NOMO-1 (cell line): ENCODE data around the gene SELPLG.
"Not testable (repeated sequence)": the region's sequence is repeated elsewhere in the genome, so short reads cannot be mapped to it uniquely, and the experiment has no call there.

Source experiments
- DNase-seq, 2 experiments: peaks; one replicate each; lab custom pipeline; 2025; ENCODE audit not compliant: unreplicated experiment in 2 of 2; lab: John Stamatoyannopoulos, UW

The SELPLG gene

DNA sequence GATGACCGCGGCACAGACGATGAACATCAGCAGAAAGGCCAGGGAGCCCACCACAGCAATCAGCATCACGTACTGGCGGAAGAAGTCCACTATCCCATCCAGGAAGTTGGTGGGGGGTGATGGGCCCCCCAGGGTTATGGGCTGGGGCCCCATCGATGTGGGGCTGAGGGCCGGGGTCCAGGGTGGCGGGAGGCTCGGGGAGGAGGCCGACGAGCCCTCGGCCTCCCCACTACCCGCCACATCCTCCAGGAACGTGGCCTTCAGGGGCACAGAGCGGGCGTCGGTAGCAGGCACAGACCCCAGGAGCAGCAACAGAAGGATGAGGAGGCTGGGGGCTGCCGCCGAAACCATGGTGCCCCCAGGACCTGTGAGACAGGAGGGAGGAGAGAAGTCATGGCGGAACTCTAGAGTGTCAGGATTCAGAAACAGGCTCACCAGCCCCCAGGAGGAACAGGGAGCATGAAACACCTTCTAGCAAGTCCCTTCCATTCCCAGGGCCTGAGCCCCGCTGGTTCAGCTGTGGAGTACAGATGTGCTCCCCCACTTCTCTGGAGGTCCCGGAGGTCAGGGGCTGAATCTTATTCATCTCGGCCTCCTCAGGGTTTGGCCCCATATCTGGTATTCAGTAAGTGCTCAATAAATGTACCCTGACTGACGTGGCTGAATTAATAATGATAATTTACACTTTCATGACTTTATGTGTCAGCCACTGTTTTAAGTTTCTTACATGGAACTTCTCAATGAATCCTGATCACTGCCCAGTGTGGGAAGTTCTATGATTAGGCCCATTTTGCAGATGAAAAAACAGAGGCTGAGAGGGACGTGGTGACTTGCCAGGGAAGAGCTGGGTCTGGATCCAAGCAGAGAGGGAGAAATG lies 41.4 kb downstream of the SELPLG start:
- DNase-seq, result no peak

DNA sequence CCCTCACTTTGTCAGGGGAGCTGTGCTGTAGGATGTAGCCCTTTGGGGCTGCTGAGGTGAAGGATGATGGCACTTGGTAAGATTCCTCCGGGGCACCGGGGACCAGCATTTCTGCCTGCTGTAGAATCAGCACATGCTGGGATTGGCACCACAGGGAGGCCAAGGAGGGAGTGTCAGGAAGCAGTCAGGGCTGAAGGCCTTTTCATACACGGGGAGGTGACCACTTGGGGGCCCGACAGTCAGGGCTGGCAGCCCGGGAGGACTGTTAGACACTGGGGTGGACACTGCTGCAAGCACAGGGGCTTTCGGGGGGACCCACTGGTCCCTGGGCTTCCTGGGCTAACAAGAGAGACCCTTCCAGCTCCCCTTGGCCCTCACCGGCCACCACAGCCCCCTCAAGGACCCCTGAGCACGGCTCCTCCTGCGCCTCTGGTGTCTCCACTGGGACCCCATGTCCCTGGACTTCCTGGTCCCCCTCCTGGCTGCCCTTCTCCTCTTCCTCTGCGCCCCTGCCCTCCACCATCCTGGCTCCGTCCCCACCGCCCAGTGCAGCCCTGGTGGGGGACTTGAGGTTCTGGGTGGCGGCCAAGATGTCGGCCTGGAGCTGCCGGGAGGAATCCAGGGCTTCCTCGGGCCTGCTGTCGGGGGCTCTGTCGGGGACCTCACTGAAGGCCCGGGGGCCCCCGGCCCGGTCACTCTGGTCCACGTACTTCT lies 42.3 kb downstream of the SELPLG start:
- no peak for DNase-seq

DNA sequence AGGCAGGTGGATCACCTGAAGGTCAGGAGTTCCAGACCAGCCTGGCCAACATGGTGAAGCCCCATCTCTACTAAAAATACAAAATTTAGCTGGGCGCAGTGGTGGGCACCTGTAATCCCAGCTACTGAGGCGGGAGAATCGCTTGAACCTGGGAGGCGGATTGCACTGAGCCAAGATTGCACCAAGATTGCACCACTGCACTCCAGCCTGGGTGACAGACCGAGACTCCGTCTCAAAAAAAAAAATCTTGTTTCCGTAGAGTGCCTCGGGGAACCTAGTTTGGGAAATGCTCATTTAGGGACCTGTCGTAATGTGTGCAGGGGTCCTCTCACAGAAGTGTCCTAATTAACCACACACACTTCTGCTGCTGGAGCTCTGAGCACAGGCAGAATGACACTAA lies 43.2 kb downstream of the SELPLG start:
- not testable (repeated sequence) for DNase-seq

DNA sequence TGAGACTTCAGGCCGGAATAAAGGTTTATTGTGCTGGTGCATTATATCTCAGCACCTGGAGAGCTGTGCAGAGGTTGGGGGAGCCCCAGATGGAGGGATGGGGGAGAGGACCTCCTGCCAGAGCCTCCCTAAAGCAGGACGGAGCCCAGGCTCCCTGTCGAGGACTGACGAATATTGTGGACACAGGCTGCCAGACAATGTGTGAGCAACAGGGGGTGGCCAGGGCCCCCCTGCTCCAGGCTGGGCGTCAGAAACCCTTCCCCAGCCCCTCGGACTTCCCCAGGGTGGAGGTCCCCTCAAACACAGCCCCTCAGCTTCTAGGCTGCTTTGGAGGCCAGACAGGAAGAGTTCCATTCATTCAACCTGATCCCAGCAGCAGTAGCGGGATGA lies 43.9 kb downstream of the SELPLG start:
- DNase-seq, result no peak

DNA sequence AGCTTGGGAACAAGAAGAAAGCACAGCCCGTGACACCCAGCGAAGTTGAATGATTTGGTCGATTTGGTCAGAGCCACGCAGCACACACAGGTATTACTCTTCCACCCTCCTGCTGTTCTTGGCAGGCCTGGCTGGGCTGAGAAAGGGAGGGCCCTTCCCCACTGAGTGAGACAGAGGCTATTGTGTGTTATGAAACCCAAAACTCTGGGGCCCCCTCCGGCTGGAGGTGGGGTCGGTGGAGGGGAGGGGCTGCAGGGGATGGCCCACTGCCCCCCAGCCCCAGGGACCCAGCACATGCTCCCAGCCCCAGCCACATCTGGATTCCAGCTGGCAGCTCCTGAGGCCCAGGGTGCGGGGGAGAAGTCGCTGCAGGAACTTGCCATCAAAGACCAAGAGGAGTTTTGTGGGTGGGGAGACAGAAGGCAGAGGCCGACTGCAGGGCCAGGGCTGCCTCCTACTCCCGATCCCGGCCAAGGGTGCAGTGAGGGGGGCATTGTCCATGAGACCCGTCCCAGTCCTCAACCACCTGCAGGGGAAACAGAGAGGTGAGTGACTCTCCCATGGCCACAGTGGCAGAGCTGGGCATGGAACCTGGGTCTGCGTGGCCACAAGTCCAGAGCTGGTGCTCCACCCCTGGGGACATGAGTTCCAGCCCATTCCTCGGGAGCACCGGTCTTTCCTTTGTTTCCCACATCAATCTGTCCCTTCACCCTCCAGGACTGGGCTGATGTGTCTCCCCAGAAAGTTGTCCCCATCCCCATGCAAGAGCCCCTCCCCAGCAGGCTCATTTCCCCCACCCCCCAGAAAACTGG lies 44.5 kb downstream of the SELPLG start:
- DNase-seq, result no peak

DNA sequence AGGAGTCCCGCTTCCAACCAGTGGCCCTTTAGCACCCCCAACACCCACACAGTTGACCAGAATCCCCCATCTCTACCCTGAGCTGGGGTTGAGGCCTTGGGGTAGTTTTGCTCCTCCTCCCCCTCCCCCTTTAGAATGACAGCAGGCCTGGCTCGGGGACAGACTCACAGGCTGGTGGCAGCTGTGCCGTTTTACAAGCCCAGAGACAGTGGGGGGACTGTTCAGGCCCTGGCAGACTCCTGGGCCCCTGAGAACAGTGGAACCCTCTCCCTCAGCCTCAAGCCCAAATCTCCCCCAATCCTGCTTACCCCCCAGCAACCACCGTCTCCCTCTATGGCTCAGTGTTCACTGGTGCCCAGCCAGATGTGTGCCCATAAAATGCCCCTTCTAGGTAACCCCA lies 45.9 kb downstream of the SELPLG start:
- DNase-seq, result no peak

DNA sequence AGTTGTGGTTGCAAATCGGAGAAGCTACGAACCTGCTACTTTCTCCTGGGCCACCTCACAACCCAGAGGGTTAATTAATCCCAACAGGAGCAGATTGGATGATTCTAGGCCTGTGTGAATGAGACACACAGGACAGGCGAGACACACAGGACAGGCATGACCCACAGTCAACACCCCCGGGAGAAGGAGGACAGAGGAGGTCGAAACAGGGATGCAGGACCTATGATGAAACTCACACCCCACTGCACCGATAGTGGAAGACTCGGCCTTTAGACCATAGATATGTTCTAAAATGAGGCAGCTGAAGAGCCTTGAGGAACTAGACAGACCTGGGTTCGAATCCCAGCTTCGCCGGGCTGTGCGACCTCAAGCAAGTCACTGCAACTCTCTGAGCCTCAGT lies 47.4 kb downstream of the SELPLG start:
- DNase-seq, result no peak

DNA sequence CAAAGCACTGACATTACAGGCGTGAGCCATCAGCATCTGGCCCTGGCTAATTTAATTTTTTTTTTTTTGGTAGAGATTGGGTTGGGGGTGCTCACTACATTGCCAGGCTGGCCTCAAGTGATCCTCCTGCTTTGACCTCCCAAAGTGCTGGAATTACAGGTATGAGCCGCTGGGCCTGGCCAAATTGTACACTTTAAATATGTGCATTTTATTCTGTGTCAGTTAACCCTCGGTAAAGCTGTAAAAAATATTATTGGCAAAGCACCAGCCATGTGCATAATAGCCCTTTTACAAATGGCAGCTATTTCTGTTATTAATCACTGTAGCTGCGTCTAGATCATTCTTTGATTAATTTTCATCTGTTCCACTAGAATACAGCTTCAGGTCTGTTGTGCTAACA lies 47.8 kb downstream of the SELPLG start:
- DNase-seq, result no peak

DNA sequence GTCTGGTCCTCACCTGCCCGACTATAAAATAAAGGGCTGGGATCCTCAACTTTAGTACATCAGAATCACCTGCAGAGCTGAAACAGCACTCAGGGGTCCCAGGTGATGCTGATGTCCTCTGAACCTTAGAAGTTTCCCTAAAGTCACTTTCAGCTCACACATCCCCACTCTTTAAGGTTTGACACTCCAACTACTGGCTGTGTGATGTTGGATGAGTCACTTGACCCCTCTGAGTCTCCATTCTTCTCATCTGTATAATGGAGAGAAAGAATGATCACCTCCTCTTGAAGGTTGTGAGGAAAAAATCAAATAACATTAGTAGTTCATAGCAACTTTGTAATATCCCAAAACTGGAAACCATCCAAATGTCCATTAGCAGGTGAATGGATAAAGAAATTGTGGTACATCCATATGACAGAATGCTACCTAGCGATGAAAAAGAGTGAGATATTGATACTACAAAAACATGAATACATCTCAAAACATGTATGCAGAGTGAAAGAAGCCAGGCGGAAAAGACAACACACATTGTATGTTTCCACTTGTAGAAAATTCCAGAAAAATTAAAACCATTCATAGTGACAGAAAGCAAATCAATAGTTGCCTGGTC lies 49.1 kb downstream of the SELPLG start:
- no peak for DNase-seq

DNA sequence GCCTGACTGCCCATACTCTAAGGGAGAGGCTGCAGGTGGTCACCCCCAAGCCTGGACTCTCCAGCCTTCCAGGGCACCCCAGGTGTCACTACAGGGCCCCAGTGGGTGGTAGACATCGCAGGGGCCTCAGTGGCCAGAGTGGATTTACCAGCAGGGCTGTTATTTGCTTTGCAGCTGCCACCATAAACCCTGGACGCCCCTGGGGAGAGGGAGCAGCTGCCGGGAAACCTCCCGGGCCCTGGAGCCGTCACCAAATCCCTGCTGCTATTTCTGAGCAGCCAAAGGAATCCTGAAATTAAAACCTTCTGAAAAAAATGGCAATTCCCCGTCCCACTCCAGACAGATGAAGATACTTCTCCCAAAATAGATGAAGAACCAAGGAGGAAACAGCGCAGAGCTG lies 49.7 kb downstream of the SELPLG start:
- DNase-seq, result no peak

DNA sequence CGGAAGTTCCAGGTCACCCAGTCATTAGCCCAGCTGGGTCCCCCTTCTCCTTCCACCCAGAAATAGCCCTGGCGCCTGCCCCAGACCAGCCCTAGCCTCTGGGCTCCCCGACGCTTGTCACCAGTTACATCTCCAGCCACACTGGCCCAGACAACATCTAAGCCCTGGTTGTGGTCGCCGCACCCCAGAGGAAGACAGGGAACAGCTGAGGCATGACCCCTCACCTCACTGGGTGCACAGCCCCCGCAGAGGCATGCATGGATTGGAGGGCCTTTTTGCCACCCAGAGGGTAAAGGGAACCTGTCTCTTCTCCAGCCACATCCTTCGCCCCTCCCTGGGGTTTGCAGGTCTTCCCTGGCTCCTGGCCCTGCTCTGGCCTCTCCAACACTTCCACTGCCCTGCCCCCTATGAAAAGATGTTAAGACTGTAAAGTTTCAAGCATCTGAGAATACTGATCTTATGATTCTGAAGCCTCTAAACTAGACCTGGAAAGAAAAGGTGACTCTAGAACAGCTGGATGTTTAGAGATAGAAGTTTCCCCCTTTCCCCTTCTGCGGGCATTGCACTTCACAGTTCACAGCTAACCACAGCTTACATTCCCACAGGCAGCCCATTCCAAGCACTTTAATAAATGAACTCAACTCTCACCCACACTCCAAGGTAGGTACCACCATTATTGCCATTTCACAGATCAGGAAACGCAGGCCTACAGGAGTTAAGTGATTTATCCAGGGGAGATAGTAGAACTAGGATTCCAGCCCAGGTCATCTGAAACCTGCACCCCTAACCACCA lies 50.5 kb downstream of the SELPLG start:
- no peak for DNase-seq

DNA sequence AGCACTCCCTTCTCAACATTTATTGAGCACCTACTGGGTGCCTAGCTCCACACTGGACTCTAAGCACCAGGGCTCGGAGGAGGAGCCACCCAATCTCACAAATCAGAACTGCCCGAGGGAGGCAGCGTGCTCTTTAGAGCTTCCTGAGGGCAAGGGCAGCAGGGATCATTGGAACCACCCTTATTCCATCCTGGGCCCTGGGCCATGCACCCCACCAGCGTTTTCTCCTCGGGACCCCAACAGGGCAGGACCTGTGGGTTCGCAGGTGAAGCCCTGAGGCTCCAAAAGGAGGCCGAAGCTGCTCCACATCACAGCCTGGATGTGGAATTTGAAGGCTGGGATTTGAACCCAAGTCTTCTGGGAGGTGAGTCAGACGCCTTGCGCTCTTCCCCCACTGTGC lies 51.2 kb downstream of the SELPLG start:
- no peak for DNase-seq

DNA sequence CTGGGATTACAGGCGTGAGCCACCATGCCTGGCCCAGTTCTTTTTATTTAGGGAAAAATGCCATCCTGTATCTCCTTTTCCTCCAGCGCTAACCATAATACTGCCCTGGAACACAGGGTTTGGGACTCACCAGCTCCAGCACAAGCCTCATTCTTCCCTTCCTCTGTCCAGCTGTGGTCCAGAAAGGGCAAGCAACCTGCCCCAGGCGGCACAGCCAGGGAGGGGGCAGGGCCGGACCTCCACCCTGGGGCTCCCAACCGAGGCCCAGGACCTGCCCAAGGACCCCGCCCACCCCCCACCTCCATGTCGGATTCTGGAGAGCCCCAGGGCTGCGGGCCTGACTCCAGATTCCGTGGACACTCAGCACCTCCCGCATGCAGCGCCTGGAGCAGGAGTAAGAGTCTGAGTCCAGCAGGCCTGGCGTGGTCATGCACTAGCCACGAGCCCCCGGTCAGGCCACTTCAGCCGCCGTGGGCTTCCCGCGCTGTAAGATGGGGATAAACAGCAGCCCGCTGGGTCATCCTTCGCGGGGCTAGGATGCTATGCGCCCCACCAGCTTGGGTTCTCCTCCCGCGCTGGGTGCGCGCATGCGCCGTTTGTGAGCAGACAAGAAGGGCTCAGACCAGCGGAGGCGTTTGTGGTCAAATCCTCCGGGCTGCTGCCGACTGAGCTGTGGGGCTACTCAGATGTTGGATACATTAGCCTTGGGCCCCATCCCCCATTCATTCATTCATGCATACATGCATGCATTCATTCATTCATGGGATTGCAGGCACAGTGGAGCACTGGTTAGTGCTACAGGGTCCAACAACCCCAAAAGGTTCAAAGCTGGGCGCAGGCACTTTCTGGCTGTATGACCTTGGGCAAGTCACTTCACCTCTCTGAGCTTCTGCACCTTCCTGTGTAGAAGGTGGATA lies 52.1 kb downstream of the SELPLG start:
- no peak for DNase-seq

DNA sequence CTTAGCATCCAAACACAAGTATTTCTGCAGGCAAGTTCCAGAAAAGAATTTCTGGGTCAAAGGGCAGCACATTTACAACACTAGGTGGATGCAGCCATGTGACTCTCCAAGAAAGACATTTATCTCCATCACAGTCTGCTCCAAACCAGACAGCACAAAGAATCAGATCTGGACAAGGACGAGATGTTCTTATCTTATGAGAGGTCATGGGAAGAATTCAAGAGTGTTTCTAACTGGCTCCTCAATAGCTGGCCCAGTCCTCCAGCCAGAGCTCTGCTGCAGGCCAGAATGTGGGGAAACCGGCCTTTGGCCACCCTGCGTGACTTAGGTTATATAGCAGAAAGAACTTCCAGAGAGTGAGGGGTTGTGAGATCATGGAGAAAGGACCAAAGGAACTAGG lies 53.2 kb downstream of the SELPLG start:
- DNase-seq, result no peak

DNA sequence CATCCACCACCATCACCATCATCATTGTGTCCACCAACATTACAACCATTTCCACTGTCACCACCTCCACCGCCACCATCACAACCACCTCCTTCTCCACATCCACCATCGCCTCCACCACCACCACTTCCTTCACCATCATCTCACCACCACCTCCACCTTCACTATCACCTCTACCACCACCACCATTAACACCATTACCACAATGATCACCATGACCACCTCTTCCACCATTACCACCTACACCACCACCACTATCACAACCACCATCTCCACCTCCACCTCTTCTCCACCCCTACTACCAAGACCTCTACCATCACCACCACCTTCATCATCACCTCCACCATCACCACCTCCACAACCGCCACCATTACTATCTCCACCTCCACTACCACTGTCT lies 54.9 kb downstream of the SELPLG start:
- no peak for DNase-seq

DNA sequence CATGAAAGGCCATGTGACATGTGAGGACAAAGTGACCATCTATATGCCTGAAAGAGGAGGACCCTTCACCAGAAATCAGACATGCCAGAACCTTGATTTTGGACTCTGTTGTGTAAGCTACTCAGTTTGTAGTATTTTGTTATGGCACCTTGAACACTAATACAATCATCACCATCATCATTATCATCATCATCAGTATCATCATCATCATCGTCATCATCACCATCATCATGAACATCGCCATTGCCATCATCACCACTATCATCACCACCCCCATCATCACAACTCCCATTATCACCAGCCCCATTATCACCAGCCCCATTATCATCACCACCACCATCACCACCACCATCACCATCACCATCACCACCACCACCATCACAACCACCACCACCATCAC lies 55.4 kb downstream of the SELPLG start:
- no peak for DNase-seq

DNA sequence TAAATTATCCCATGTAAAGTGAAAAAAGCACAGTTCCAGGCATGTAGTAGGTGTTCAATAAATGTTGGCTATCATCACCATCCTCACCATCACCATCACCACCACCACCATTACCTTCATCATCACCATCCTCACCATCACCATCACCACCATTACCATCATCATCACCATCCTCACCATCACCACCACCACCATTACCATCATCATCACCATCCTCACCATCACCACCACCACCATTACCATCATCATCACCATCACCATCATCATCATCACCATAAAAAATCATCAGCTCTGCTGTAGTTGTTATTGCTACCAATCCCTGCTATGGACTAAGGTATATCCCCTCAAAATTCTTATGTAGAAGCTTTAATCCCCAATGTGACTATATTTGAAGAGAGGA lies 56.2 kb downstream of the SELPLG start:
- no peak for DNase-seq

DNA sequence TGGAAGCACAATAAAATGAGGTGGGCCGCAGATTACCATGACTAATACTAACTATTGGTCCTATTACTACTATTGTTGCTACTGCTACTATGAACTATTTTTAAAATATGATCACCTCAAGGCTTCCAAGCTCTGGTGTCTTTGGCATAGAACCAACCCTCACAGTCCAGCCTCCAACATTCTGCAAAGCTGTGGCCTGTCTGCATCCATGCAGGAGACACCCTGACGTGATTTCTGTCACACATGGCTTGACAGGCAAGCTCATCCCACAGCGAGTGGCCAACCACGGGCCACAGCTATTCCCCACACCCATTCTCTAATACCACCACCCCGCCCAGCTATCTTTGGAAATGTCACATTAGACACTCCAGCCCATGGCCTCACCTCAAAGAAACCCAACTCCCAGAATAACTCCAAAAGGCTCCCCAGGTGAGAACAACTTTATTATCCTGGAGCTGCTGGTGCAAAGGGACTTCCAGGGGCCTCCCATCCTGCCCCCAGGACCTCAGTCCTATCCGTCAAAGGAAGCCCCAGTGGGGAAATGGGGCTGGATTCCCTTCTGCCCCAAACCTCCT lies 56.9 kb downstream of the SELPLG start:
- DNase-seq, result no peak
